Mesendoderm (in vitro differentiated cells): ENCODE data around the gene RRAD.

Experiments used
- DNase-seq: peaks from one replicate; pipeline ENCODE4 v3.0.0; 2013
- H2AK5ac ChIP-seq: 2 replicates; pipeline ENCODE4 v1.6.1; 2013; ENCODE audit warnings: low read length, inconsistent platforms
- H2BK120ac ChIP-seq: 2 replicates; pipeline ENCODE4 v1.6.1; 2013; ENCODE audit warnings: low read depth, mild to moderate bottlenecking, low read length, moderate library complexity, mixed read lengths
- H2BK15ac ChIP-seq: replicated peaks from 2 replicates; pipeline ENCODE4 v1.6.1; 2013; ENCODE audit warnings: low read depth, mild to moderate bottlenecking, moderate library complexity
- H2BK5ac ChIP-seq: 2 replicates; pipeline ENCODE4 v1.6.1; 2013; ENCODE audit warnings: low read length, inconsistent platforms
- H3K18ac ChIP-seq: 2 replicates; pipeline ENCODE4 v1.6.1; 2013; ENCODE audit warnings: mild to moderate bottlenecking, low read length, mixed read lengths
- H3K23ac ChIP-seq: one replicate; pipeline ENCODE4 v1.6.1; 2013; ENCODE audit warnings: low read length
- H3K27ac ChIP-seq: 2 replicates; pipeline ENCODE4 v1.5.1; 2013; ENCODE audit warnings: low read depth, mild to moderate bottlenecking, inconsistent platforms, low read length, moderate library complexity
- H3K27me3 ChIP-seq: 2 replicates; pipeline ENCODE4 v1.6.1; 2013; ENCODE audit warnings: low read length, control low read depth, mild to moderate bottlenecking, inconsistent platforms; ENCODE audit not compliant: insufficient read depth, poor library complexity
- H3K36me3 ChIP-seq: 2 replicates; pipeline ENCODE4 v1.6.1; 2013; ENCODE audit warnings: low read length, inconsistent platforms; ENCODE audit not compliant: control insufficient read depth, insufficient read depth
- H3K4ac ChIP-seq: one replicate; pipeline ENCODE4 v1.6.1; 2013; ENCODE audit warnings: low read depth, mild to moderate bottlenecking, low read length, moderate library complexity
- H3K4me1 ChIP-seq: 2 replicates; pipeline ENCODE4 v1.6.1; 2013; ENCODE audit warnings: low read depth, low read length, inconsistent platforms; ENCODE audit not compliant: control insufficient read depth
- H3K4me2 ChIP-seq: 2 replicates; pipeline ENCODE4 v1.6.1; 2013; ENCODE audit warnings: low read length
- H3K4me3 ChIP-seq: 2 replicates; pipeline ENCODE4 v1.5.1; 2013; ENCODE audit warnings: mild to moderate bottlenecking, low read length
- H3K56ac ChIP-seq: one replicate; pipeline ENCODE4 v1.6.1; 2013; ENCODE audit warnings: low read length
- H3K79me1 ChIP-seq: 2 replicates; pipeline ENCODE4 v1.6.1; 2013; ENCODE audit warnings: low read length, inconsistent platforms
- H3K79me2 ChIP-seq: 2 replicates; pipeline ENCODE4 v1.6.1; 2013; ENCODE audit warnings: mild to moderate bottlenecking, low read length; ENCODE audit not compliant: control insufficient read depth, insufficient read depth
- H3K9ac ChIP-seq: 2 replicates; pipeline ENCODE4 v1.6.1; 2013; ENCODE audit warnings: low read length, inconsistent platforms
- H4K5ac ChIP-seq: one replicate; pipeline ENCODE4 v1.6.1; 2013; ENCODE audit warnings: low read length
- H4K8ac ChIP-seq: one replicate; pipeline ENCODE4 v1.6.1; 2013; ENCODE audit warnings: low read depth, mild to moderate bottlenecking, control low read depth, low read length, moderate library complexity
- WGBS: extraction: QIAGEN DNeasy Blood & Tissue Kit; methylation state at CpG from one replicate; pipeline ENCODE4 v1.1.7; 2013; ENCODE audit warnings: low lambda C conversion rate, missing lambda C conversion rate; ENCODE audit not compliant: insufficient coverage; ENCODE audit errors: extremely low coverage; 5-methylcytosine and 5-hydroxymethylcytosine counted together

The RRAD gene

DNA sequence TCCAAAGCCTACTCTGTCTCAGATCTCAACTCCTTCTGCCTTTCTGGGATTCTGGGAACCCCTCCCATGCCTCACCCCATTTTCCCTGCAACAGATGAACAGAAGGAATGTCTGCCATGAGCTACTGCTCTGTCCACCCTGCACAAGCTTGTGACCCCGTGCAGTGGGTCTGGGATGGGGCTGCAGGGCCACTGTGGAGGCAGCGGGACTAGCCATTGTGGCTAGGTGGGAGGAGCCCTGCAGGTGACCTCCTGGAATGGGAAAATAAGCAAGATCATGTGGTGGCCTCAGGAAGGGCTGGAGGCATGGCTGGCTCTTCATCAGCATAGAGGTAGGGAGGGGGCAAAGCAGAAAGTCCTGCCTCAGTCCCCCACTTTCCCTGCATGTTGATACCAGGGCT lies 31.3 kb downstream of the RRAD start:
- WGBS = no CpG with 5 or more reads among the region's 2 CpGs
- no peaks in the 10 kb centered on the region for H3K36me3 ChIP-seq
- no peak overlapping the region for H4K5ac ChIP-seq
- no peaks in the 10 kb centered on the region for H3K4me1 ChIP-seq
- no peak overlapping the region for H2BK15ac ChIP-seq
- H3K27me3 ChIP-seq = no peaks in the 10 kb centered on the region
- H3K4ac ChIP-seq = no peak overlapping the region
- no peak overlapping the region for H3K23ac ChIP-seq
- H3K27ac ChIP-seq = no peak overlapping the region
- H2BK5ac ChIP-seq = no peak overlapping the region
- no peak overlapping the region for H4K8ac ChIP-seq
- H3K79me1 ChIP-seq = no peaks in the 10 kb centered on the region
- H2BK120ac ChIP-seq = no peak overlapping the region
- no peak for DNase-seq
- no peak overlapping the region for H3K56ac ChIP-seq
- no peak overlapping the region for H3K4me3 ChIP-seq
- H3K4me2 ChIP-seq = no peak overlapping the region
- no peak overlapping the region for H3K9ac ChIP-seq
- H2AK5ac ChIP-seq = no peak overlapping the region
- H3K18ac ChIP-seq = no peak overlapping the region
- no peaks in the 10 kb centered on the region for H3K79me2 ChIP-seq

DNA sequence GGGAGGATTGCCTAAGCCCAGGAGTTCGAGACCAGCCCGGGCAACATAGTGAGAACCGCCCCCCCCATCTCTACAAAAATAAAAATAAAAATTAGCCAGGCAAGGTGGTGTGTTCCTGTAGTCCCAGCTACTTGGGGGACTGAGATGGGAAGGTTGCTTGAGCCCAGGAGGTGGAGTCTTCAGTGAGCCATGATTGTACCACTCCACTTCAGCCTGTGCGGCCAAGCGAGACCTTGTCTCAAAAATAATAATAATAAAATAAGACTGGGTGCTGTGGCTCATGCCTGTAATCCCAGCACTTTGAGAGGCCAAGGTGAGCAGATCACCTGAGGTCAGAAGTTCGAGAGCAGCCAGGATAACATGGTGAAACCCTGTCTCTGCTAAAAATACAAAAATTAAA lies 33.5 kb downstream of the RRAD start:
- Histone ChIP-seq H4K5ac (no peak overlapping the region), H2BK120ac (no peak overlapping the region)
- no CpG with 5 or more reads among the region's 6 CpGs for WGBS

DNA sequence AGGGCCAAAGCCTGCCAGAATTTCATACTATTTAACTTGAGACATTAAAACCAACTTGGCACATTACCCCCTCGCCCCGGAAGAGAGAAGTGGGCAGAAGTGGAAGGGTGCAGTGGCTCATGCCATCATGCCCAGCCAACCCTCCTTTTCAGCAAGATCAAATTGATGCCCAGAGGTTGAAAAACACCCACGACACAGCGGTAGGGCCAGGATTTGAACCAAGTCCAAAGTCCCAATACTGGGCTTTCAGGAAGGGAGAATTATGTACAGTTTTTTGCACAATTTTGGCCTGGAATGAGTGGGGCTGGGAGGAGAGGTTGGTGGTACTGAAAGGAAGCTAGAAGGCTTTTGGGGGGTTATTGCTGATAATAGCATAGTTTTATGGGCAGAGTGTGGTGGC lies 34.0 kb downstream of the RRAD start:
- Histone ChIP-seq H3K23ac (no peak overlapping the region), H3K4me2 (no peak overlapping the region), H3K79me2 (no peaks in the 10 kb centered on the region), H3K4me3 (no peak overlapping the region), H3K9ac (no peak overlapping the region), H3K79me1 (no peaks in the 10 kb centered on the region), H2BK15ac (no peak overlapping the region), H3K36me3 (no peaks in the 10 kb centered on the region), H3K27me3 (no peaks in the 10 kb centered on the region), H4K8ac (no peak overlapping the region), H4K5ac (no peak overlapping the region), H3K56ac (no peak overlapping the region), H3K4ac (no peak overlapping the region), H2BK120ac (no peak overlapping the region), H2AK5ac (no peak overlapping the region), H3K4me1 (no peaks in the 10 kb centered on the region), H3K27ac (no peak overlapping the region), H2BK5ac (no peak overlapping the region), H3K18ac (no peak overlapping the region)
- no CpG with 5 or more reads among the region's 4 CpGs for WGBS
- DNase-seq = no peak

More for the DNA sequence above, 33.5 kb downstream of the RRAD start:
- Histone ChIP-seq H3K18ac (no peak overlapping the region), H2BK15ac (no peak overlapping the region), H3K23ac (no peak overlapping the region), H3K27me3 (no peaks in the 10 kb centered on the region), H2AK5ac (no peak overlapping the region), H3K56ac (no peak overlapping the region), H2BK5ac (no peak overlapping the region), H3K4me2 (no peak overlapping the region), H3K4ac (no peak overlapping the region), H3K4me1 (no peaks in the 10 kb centered on the region), H3K9ac (no peak overlapping the region), H3K79me2 (no peaks in the 10 kb centered on the region), H3K36me3 (no peaks in the 10 kb centered on the region), H3K79me1 (no peaks in the 10 kb centered on the region), H4K8ac (no peak overlapping the region), H3K4me3 (no peak overlapping the region), H3K27ac (no peak overlapping the region)
- no peak for DNase-seq

DNA sequence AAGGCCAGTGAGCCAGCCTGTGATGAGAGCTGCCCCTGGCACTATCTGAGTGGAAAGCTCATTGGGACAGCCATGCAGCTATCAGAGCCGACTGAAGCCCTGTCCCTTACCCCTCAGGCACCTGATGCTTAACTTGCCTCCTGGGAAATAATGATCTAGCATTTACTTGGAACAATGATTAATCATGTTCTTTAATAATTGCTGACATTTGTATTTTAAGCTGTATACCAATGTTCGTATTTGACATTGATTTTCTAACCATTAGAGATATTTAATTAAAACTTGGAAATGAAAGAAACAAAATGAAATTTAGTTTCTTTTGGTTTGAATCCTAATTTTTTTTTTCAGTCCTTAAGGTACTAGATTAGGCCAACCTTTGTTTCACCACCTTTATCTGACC lies 34.5 kb downstream of the RRAD start:
- DNase-seq = no peak
- Histone ChIP-seq H3K79me2 (no peaks in the 10 kb centered on the region), H3K36me3 (no peaks in the 10 kb centered on the region), H3K23ac (no peak overlapping the region), H3K4ac (no peak overlapping the region), H4K8ac (no peak overlapping the region), H3K18ac (no peak overlapping the region), H2BK5ac (no peak overlapping the region), H3K27me3 (no peaks in the 10 kb centered on the region), H3K4me3 (no peak overlapping the region), H3K56ac (no peak overlapping the region), H2AK5ac (no peak overlapping the region), H3K27ac (no peak overlapping the region), H3K79me1 (no peaks in the 10 kb centered on the region), H2BK15ac (no peak overlapping the region), H2BK120ac (no peak overlapping the region), H3K9ac (no peak overlapping the region), H3K4me2 (no peak overlapping the region), H3K4me1 (no peaks in the 10 kb centered on the region), H4K5ac (no peak overlapping the region)
- no CpG with 5 or more reads among the region's 2 CpGs for WGBS

DNA sequence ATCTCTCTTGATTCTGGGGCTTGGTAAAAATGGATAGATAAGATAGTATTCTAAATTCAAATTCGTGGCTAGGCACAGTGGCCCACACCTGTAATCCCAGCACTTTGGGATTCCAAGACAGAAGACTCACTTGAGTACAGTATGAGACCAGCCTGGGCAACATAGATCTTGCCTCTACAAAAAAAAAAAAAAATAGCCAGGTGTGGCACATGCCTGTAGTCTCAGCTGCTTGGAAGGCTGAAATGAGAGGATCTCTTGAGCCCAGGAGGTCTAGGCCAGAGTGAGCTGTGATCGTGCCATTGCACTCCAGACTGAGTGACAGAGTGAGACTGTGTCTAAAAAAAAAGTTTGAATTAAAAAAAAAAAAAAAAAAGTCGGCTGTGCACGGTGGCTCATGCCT lies 35.7 kb downstream of the RRAD start:
- Histone ChIP-seq H3K4me3 (no peak overlapping the region), H4K8ac (no peak overlapping the region), H3K4me2 (no peak overlapping the region), H3K18ac (no peak overlapping the region), H3K4ac (no peak overlapping the region), H2BK5ac (no peak overlapping the region), H3K36me3 (peaks cover 2% of the 10 kb centered on the region), H3K27ac (no peak overlapping the region), H2BK15ac (no peak overlapping the region), H3K23ac (no peak overlapping the region), H3K27me3 (no peaks in the 10 kb centered on the region), H3K56ac (no peak overlapping the region), H2BK120ac (no peak overlapping the region), H4K5ac (no peak overlapping the region), H3K4me1 (no peaks in the 10 kb centered on the region), H2AK5ac (no peak overlapping the region), H3K79me1 (peaks cover 3% of the 10 kb centered on the region), H3K79me2 (no peaks in the 10 kb centered on the region), H3K9ac (no peak overlapping the region)
- DNase-seq = no peak
- WGBS = no CpG with 5 or more reads among the region's 4 CpGs
